Activated CD8-positive, alpha-beta memory T cell treated with anti-CD3 and anti-CD28 coated beads for 48 hours (primary cell): ENCODE data around the gene RNF220.
"Not testable (repeated sequence)": the region's sequence is repeated elsewhere in the genome, so short reads cannot be mapped to it uniquely, and the experiment has no call there.

Source experiments
- DNase-seq, 3 experiments: peaks; one replicate each; pipeline ENCODE4 v3.0.0-alpha.2; 2020; ENCODE audit warnings: low read depth in 2 of 3, low spot score in 2 of 3

The RNF220 gene

DNA sequence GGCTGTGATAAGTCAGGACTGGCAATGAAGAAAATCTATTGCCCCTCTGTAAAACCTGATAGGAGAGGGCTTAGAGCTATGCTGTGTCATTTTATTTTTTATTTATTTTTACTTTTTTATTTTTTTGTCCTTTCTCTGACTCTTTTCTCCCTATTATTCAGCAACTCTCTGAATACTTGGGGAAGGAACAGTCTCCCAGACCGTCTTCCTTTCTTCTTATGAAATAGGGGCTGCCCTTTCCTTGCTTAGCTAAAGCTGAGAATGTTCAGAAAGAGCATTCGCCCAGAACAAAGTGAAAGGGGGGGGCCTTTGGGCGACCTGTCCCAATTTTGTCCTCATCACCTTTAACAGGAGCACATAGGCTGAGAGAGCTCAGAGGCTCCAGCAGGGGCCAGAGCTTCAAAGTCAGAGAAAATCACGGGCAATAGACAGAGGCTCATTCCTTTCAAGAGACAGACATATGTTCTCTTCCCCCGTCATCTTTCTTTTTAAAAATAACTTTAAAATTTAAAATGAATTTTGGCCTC is 80.9 kb downstream of the RNF220 start:
- DNase-seq, result no peak

DNA sequence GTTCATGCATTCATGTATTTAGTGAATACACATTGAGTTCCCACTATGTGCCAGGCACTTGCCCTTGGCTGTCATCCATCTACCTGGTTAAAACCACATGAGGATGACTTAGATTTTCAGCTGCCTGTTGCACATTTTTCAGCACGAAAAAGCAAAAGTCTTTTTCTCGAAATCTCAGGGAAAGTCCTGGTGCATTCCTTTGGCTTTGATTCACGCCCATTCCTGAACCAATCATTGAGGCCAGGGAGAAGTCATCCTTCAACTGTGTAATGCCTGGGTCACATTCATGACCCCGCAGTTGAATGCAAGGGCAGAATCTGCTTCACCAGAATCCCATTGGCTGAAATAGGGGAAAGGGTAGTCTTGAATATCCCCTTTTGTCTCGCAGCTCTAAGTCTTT is 84.4 kb downstream of the RNF220 start:
- no peak for DNase-seq

DNA sequence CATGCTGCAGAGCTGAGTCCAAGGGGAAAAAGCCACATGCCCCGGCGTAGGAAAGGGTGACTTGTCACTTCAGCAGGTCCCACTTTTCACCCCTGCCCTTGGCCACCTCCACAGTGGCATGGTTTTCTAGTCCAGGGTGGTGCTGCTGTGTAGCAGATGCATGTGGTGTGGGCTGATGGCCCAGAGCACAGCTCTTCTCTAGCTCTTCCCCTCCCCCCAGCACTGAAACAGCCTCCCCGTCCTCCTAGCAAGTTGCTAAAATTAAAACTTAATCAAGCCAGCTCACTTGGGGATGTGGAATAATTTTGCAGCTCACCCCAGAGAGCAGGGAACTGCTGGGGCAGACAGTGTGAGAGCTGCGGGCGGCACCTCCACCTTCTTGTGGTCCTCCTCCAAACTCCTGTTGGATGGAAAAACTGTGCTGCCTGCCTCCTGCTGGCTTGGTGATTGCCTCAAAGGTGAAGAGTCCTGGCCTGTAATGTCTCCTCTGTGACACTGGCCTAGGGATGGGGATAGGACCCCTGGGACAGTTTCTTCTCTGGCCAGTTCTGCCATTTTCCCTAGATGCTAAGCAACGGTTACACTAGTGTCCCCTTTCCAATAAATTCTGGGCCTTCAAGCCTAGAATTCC is 91.6 kb downstream of the RNF220 start:
- no peak for DNase-seq

DNA sequence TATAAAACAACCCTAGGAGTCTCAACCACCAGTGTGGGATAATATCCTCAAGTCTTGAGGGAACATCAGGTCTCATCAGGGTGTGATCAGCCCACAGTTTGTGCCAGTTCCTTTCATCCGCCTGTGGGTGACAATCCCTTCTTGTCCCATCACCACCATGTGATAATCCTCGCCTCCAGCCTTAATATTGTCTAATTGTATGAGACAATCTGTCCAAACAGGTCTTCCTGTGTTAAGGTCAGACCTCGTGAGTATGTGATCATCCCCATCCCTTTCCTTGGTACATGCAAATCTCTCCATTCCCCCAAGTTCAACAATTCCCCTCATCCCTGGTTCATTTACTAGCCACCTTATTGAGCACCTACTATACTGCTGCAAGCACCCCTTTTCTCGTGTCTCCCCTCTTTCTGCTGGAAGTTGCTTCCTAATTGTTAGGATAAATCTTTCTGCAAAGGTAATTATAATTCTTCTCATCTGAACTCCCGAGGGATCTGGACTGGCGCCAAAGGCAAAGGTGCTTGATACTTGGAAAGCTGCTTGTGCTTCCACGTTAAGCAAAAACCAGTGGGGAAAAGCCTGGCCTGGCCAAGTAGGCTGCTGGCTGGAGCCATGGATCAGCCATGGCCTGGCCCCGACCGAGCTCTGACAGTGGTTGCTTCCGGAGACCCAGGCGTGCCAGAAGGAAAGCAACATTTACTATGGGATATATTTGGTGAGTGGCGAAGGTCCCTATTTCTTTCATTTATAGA is 92.5 kb downstream of the RNF220 start:
- no peak for DNase-seq

DNA sequence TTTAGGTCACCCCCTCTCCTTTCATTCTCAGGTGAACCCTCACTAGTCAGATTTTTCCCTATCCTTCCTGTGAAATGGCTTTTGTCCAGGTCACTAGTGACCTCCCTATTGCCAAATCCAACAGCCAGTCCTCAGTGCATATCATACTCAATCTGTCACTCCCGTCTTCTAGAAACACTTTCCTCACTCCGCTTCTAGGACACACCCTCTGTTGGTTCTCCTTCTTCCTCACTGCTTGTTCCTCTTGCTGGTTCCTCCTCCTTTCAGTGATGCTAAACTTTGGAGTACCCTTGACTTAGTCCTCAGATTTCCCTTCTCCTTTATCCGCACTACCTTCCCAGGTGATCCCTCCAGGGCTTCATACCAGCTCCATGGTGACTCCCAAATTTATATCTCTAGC is 94.3 kb downstream of the RNF220 start:
- DNase-seq, result no peak

DNA sequence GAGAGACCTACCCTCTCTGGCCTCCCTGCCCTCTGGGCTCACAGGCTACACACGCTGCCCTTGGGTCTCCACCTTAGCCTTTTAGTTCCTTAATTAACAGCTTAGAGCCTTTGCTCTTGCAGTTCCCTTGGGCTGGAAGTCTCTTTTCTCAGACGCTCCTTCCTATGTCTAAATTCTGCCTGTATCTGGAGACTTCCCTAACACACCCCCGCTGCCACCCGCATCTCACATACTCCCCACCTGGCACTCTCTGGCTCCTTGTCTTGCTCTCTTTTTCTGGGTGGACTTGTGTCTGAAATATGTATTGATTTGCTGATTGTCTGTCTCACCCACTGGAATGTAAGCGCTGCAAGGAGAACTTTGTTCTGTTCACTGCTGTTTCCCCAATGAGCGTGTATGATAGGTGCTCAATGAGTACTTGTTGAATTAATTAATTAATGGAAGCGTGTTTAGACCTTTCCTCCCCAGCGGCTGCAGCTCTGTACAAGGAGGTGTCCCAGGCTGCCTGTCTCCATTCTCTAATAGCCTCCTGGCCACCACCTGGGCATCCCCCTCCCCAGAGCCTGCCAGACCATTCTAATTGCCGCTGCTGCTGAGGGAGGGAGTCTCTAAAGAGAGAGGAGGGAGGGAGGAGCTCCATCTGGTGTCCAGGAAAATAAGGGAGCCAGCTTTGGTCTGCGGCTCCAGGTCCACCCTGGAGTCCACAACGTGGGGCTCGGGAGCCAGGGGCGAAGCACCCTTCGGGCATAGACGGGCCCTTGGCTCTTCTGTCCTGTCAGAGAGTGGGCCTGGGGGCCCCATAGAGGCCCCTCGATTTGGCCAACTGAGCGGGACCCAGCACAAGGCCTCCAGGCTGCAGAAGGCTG is 95.4 kb downstream of the RNF220 start:
- no peak for DNase-seq

DNA sequence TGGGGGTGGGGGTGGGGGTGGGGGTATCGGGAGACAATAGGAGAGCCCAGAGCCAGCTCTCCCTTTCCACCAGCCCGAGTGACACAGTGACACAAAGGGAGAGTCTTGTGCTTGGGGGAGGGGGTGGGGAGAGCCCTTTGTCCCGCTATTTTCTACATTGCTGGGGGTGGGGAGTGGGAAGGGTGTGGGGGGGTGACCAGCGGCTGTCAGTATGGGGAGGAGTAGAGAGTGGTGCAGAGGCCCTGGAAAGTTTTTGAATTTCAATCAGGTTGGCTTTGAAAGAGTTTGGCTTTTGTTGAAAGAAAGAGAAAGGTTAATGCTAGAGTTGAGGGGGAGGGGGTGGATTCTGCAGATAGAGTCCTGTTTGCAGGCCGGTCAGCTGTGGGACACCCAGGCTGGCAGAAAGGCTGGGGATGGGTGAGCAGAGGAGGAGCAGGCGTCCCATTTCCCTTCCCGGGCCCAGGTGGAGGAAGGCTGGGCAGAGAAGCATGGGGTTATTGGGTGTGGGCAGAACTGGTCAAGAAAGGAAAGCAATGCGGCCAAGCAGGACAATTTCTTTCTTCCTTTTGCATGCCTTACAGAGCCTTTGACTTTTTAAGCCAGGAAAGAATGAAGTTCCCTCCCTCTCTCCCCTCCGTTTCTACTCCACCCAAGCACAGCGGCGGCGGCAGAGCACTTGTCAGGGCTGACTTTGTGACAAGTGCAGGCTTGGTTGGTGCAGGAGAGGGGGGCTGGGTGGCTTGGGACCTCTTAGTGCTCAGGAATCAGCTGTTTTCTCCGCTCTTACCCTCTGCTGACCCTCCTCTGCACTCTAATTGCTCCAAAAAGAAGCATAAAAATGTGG is 96.2 kb downstream of the RNF220 start:
- no peak for DNase-seq

DNA sequence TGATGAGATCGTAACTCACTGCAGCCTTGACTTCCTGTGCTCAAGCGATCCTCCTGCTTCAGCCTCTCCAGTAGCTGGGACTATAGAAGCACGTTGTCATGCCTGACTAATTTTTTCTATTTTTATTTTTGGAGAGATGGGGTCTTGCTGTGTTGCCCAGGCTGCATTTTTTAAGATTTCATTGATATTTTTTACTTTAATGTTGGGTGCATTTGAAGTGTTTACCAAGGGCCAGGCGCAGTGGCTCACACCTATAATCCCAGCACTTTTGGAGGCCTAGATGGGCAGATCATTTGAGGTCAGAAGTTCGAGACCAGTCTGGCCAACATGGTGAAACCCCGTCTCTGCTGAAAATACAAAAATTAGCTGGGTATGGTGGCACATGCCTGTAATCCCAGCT is 97.8 kb downstream of the RNF220 start:
- not testable (repeated sequence) for DNase-seq

DNA sequence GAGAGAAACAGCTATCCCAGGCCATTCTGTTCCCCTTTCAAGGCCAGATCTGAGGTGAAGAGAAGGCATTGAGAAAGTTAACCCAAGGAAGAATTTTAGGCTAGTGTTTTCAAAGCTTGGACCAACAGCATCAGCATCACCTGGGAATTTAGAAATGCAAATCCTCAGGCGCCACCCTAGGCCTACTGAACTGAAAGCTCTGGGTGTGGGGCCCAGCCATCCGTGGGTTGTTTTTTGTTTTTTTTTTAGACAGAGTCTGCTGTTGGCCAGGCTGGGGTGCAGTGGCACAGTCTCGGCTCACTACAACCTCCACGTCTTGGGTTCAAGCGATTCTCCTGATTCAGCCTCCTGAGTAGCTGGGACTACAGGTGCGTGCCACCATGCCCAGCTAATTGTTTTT is 98.6 kb downstream of the RNF220 start:
- no peak for DNase-seq

DNA sequence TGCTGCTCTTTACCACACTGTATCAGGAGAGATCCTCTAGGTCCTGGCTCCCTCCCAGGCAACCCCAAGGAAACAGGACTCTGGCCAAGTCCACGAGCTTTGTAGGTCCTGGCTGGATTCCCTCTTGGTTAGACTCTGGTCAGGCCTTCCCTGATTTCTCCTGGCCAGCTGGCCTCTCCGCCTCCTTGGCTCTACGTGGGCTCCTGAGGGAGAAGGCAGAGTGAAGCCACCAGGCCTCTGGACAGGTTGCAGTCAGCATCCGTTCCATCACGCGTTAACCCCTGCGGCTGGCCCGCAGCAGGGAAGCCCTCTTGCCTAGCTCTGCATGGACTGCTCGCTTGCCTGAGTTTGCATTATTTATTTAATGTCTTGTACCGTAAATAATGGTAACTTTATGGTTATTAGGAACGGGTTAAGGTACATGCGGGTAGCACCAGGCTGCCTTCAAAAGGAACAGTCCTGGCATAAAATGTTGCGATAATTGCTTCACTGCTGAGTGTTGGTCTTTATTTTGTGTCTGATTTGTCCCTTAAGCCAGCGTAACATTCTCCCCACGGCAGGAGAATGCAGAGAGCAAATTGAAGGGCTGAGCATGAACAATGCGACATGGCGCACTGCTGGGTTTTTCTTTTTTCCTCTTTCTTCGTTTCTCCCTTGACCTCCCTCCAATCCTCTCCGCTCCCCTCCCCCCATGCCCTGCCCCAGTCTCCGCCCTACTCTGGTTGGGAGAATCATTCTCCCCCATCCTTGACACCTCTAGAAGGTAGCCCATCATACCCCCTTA is 100.3 kb downstream of the RNF220 start:
- no peak for DNase-seq

DNA sequence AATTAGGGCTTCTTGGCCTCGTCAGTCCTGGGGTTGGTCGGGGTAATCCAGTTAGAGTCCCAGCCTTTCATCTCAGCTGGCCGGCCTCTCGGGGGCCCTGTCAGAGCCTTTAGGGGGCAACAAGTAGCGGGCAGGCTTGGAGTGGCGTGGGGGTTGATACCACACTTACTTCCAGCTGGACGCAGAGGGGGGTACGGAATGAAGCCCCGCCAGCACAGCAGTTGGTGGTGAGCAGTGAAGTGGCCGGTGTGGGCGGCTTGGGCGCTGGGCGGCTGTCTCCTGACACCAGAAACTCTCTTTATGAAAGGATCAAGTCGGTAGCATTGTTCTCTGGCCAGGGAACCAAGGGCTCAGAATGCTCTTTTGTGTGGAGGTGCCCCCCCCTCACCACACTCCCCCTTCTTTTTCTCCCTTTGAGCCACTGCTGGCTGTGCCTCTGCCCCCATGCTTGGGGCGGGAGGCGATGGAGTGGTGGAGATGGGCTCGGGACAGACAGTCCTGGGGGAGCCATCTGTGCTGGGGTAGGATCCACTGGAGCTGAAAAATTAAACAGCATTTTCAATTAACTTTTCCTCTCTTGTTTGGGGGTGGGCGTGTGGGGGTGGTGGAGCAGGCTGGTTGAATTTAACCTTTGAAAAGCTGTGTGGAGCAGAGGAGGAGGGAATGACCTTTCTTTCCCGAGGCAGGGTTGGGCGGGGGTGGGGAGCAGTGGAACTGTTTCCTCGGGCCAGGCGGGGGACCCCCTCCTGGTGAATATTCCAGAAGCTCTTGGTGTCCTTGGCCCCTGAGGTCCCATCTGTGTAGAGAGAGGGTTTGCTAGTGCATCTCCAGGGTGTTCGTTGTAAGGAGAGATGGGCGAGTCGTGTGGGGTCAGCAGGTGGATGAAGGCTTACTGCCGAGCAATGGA is 102.7 kb downstream of the RNF220 start:
- no peak for DNase-seq

DNA sequence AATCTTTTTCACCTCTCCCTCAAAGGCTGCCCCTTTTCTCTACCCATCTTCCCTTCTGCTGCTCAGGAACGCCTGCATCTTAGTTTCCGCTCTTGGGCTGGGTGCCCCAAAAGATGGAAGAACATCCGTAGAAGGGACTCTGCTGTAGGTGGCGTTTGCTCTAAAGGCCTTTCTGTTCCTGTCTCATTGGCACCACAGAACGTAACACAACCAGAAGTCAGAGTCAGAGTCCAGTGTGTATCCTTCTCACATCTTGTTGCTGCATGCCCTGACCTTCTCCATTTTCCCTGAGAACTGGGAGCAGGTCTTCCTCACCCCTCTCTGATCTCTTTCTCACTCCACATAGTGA is 103.3 kb downstream of the RNF220 start:
- no peak for DNase-seq

DNA sequence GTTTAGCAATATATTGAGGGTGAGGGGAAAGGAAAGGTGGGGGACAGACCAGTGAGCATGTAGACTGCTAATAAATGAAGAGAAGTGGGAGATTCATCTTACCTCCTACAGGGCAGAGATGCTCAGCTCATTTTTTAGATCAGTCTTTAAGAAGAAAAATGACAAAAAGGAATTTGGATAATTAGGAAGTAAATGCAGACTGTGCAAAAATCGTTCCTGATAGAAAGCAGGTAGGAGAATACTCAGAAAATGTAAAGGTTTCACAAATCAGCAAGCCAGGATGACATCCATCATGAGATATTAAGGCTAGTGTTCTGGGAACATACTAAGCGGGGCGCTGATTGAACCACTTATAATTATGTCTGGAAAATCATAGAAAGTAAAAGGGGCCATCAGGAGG is 106.3 kb downstream of the RNF220 start:
- no peak for DNase-seq

DNA sequence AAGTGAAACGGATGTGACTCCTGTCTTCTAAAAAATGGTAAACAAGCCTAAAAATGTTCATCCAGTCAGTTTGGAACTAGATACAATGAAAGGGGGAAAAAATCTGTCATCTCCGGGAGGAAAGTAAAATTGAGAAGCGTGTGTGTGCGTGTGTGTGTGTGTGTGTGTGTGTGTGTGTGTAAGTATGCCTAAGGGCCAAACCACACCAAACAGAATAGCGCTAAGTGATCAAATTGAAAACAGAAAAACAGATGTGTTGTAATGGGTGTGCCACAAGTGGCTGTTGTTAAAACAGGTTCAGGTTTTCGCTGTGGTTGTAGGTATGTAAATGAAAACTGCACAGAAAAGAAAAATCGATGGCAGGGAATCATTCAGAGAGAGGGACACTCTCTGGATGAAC is 106.7 kb downstream of the RNF220 start:
- no peak for DNase-seq

DNA sequence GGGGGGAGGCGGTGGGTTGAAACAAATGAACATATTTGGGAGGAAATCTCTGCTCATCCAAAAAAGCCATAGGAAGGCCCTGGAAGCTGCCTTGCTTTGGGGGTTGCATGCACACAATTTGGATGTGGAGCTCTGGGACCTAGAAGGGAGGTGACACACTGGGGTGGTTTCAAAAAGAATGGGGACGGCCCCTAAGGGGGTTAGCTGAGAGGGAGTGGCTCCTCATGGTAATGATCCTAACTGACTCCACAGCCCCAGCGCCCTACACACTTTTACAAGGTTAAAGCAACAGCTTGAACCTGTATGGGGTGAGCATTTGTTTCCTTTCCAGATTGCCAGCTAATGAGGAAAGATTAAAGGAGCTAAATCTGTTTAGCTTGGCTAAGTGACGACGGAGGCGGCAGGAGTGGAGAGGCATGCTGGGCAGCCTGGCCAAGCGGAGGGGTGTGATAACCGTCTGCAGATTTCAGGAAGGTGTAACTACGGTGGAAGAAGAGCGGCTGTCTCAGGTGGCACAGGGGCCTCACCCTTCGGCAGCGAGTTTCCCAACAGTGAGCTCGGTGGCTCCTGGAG is 107.3 kb downstream of the RNF220 start:
- DNase-seq, result no peak

DNA sequence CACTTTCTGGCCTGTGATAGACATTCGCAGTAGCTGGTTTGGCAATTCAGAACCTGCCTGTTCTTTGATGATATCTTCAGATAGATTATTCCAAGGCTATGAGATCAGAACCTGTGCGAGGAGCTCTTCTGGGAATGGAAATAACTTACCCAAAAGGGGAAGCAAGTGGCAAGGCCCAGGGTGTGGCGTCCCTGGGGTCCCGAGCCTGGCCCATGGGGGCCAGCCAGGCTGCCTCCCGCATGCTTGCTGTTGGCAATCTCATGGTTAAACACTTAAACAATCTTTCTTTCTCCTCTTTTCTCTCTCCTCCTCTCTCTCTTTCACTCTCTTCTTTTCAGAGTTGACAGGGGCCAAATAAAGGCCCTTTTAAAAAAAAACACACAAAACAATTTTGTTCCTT is 108.1 kb downstream of the RNF220 start:
- no peak for DNase-seq

DNA sequence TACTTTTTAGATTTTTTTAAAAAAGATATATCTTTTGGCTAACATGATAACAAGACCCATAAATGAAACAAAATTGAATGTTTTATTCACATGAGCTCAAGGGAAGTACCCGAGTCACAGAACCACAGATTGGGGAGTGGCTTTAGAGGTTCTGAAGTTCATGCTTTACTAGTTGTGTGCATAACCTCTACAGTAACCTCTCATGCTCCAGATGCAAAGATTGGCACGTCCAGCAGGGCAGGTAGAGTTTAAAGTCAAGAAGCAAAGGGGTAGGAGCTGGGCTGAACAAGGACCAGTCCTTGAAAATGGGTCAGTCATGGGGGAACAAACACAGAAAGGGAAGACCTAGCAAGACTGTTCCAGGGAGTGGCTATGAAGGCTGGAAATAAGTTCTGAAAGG is 109.6 kb downstream of the RNF220 start:
- DNase-seq, result no peak

DNA sequence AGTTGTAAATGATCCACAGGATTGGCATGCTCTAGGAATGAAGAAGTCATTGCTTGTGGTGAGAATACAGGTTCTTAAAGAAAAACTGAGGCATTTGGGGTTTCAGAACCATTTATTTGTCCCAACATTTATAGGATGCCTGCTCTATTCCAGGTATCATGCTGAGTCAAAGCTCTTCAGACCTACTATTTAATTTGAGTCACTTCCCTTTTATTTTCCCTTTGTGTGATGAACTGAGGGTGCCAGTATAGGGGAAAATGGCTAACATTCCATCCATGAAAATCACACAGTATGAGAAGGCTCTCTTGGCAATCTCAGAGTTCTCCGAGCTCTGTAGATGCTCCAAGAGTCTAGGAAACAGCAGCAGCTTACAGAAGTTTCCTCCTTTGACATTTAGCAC is 110.4 kb downstream of the RNF220 start:
- DNase-seq, result no peak
